Hematopoietic multipotent progenitor cell (in vitro differentiated cells): Measurements from ENCODE around the gene GLIS2. TPM values are rescaled to one million over a fixed set of nuclear protein-coding genes. Genes with fewer than 3 reads are reported as not detected.
A peak's percentile ranks its signal among the peaks of the same experiment; 100 is the strongest.

Source experiments
- DNase-seq, 3 donors: peaks; one replicate each; pipeline ENCODE4 v3.0.0-alpha.2; 2011 to 2015; ENCODE audit warnings: low read depth in 2 of 3, low spot score in 2 of 3
- total RNA-seq: library from RNA; depleted of rRNA; stranded (reverse); fragments of >200 nt; gene quantifications from one replicate; pipeline ENCODE4 v1.2.3, GENCODE V29; 2012

GLIS2 gene
- total RNA-seq, 1 donor: under 0.01 TPM

DNA sequence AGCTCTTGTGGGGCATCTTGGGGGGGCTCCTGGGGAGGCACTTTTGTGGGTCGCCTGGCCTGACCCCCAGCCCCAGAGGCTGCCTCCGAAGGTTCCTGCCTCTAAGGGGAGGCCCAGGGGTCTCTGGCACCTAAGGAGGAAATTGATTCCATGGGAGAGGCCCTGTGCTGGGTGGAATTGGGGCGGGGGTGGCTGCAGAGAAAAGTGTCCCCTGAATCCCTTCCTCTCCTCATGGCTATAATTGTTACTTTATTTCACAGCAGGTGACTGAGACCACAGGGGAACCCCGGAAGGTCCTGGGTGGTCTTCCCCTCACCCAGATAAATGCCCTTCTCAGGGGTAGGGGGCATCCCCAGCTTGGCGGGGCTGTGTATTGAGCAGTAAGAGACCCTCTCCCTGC, 3.1 kb downstream of the GLIS2 start:
- DNase-seq: no peak

DNA sequence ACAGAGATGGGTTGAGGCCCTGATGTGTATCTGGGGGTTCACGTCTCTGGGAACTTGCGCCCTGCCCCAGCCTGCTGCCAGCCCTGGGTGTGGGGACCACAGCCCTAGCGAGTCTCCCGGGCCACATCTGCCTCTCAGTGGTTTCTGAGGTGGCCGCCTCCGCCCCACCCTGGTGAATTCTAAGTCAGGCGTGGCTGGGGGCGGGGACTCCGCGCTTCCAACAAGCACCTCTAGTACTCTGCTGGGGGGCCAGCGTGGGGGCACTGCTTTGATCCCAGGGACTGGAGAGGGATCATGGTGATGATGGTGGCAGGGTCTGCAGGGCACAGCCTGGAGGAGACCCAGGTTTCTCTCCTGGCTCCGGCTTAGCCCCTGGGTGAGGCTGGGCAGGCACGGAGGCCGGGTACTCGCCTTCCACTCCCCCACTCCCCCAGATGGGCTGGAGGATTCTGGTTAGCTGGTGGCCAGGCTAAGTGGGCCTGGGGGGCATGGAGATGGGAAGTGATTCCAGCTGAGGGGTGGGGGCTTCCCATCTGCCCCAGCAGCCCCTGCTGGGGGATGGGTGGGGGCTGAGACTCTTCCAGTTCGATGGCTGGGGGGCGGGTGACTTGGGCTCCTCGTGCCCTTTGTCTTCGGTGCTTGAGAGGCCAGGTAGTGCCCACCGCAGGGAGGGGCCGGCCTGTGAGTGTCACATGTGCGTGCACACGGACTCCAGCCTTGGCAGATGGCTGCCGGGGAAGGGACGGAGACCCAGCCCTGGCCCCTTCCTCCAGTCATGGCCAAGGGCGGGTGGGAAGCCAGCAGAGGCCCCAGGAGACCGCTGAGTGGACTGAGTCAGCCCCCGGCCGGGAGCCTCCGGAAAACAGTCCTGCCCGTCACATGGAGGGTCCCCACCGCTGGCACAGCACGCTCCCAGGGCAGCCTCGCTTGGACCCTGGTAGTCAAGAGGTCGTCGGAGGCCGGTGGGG, 3.9 kb downstream of the GLIS2 start:
- no peak for DNase-seq

DNA sequence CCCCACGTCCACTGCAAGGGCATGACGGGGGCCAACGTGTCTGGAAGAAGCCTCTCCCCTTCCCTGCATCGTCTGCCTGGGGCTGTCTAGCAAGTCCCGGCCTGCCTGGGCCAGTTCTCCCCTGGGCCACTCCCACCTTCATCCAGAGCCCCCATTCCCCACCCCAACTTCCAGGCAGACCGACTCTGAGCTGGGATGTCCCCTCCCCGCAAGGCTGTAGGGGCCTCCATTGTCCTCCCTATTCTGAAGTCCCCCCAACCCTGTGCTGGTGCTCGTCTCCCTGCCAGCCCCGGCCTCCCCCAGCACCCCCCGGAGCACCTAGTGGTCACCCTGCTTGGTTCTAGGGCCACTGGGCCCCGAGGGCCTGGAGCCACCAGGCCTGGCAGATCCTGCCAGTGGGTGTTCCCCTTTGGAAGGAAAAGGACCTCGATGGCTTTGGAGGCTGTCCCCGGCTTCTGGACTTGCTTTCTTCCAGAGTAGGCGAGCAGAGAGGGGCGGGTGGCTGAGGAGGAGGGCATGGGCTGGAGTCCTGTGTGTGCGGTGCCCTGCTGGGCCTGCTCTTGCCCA, 4.8 kb downstream of the GLIS2 start:
- no peak for DNase-seq

DNA sequence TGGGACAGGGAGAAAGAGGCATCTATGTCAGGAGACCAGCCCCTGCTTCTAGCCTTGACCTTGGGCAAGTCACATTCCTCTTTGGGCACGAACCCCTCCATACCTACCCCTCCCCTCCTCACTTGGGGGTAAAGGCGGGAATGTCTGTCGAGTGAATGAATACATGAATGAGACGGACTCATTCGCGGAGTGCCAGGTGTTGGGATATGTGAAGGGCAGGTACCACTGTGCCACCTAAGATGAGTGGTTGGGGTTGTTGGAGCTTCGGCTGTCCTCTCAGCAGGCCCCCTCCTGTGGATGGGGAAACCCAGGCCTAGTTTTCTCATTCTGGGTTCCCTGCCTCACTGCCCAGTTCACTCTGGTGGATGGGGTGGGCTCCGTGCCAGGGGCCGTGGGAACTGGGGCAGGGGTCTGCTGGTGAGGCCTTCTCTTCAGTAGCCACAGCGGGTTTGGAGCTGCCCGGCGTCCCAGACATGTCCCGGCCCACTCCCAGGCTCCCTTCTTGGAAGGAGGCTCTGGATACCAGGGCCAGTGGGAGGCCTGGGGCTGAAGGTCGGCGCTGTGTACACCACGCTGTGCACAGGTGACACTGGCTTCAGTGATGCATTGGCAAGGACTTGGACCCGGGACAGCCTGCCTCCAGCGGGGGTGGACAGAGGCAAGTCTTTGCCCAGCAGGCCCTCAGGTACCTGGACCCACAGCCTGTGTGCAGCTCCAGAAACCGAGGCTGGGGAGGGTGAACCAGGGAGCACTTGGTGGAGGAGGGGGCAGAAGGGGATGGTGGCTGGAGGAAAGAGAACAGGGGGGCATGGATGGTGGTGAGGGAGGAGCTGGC, 5.6 kb downstream of the GLIS2 start:
- DNase-seq: no peak

DNA sequence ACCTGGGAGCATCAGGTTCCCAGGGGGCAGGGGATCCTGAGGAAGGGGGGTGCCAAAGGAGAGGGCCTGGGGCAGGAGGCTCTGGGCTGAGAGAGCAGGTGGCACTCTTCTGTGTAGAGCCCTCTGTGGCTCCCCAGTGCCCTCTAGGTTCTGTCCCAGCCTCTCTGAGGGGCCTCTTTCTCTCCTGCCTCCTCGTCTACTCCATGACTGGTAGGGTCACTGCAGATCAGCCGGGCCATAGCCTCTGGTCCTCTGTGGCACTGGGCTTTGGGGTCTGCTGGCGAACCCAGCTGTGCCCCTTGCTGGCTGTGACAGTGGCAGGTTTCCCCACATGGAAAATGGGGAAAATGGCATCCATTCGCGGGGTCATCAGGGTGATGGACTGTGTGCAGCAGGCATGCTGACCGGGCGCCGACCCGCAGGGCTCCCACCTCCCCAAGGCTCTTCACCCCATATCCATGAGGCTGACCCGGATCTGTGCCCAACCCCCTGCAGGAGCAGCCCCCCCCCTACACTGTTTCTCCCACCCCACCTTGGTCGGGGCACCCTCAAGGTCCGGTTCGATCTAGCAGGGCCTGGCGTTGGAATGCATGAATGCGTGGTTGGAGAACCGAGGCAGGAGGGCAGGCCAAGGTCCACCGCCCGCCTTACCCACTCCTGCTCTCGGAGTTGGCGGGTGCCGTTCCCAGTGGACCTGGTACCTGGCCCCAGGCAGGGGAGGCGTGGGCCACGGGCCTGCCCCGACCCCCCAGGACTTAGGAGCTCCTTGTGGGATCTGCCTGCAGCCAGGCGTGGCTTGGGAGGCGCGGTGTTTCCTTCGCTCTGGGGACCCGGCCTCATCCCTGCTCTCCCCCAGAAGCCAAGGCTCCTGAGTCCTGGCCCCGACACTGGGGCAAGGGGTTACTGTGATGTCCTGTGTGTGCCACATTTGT, 6.5 kb downstream of the GLIS2 start:
- no peak for DNase-seq

DNA sequence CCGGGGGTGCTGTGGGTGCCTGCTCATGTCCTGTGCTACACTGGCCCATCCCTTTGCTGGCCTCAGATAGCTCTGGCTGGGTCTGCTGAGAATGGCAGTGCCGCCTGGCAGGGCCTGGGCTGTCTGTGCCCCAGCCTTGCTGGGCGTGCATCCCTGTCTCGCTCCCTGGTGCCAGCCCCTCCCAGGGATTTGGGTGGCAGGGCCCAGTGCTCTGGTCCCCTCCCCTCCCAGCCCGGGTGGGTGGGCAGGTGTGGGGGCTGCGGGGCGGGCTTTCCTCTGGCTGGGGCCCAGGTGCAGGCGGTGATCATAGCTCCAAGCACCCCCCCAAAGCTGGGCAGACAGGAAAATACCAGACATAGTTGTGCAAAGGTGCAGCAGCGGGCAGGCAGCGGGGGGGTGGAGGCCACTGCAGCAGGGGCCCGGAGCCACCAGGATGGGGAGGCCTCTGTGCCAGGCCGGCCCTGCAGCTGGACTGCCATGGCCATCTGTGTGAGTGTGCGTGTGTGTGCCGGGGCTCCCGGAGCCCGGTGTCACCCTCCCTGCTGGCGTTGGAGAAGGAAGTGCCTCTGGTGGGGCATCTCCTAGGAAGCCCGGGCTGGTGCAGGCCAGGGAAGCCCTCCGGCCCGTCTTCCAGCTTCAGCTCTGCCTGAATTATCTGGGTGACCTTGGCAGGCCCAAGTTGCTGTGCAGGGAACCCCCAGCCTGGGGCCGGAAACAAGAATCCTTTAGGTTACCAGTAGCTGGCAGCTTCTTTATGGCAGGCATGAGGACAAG, 7.4 kb downstream of the GLIS2 start:
- no peak for DNase-seq

DNA sequence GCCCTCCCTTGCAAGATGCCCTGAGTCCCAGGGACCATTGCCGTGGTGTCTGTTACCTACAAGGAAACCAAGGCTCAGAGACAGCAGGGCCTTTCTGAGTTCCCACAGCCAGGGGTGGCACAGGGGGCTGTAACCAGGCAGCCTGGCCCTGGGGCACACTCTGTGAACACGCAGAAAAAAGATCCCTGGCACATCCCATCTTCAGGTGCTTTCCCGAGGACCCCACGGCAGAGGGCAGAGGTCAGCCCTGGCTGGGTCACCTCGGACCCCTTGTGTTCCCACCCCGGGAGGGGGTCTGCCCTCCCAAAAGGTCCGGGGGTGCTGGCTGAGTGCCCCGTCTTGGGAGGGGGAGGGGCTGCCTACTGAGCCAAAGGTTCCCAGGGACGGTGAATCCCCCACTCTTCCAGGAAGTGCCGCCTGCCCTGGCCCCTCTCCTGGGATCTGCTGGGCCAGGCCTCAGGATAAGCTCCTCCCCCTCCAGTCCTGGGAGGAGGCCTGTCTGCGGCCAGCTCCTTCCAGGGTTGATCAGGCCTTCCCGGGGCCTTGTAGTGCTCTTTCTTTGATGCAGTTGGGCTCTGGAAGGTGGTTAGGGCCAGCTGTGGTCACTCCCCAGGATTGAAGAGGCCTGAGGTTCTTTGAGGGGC, 8.1 kb downstream of the GLIS2 start:
- DNase-seq: no peak

DNA sequence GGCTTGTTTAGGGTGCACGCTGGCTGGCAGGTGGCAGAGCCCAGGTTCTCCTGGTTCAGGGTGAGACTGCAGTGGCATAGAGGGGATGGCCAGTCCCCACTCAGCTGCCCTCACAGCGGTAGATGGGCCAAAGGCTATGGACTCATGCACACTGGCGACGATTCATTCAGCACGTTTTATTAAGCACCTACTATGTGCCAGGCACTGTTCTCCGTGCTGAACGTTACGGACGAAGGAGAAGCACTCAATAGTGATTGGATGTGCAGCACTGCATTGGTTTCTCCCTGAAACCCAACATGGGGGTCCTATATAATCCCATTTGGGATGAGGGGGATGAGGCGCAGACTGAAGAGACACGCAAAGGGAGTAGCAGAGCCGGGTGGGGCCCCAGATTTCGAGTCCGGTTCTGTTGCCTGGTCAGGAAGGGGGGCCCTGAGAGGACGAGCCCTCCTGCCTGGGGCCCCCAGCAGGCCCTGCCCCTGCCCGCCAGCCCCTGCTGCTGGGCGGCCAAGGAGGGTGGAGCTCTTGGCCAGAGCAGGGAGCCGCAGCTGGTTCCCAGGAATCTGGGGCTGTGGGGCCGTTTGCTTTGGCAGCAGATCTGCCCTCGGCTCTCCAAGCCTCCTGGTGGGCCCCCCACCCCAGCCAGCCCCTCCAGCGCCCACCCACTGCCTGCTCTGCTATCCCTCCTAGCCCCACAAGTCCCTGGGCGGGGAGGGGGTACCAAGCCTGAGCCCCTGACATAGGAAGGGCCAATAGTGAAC, 8.8 kb downstream of the GLIS2 start:
- DNase-seq: no peak

DNA sequence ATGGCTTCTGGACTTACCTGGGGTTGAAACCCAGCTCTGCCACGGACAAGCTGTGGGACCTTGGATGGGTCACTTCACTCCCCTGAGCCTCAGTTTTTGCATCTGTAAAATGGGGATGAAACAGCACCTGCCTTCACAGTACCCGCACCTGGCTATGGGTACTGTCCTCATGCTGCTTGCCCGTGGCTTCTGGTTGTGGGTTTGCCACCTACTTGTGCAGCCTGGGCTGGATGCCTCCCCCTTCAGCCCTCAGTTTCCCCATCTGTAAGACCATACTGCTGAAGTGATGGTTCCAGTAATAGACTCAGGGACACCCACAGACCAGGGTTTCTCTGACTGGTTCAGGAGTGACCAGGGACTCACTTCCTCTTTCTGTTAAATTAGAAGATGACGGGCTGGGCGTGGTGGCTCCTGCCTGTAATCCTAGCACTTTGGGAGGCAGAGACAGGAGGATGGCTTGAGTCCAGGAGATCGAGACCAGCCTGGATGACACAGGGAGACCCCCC, 9.4 kb downstream of the GLIS2 start:
- peak in 1 of 3 donors; percentile 30 for DNase-seq

DNA sequence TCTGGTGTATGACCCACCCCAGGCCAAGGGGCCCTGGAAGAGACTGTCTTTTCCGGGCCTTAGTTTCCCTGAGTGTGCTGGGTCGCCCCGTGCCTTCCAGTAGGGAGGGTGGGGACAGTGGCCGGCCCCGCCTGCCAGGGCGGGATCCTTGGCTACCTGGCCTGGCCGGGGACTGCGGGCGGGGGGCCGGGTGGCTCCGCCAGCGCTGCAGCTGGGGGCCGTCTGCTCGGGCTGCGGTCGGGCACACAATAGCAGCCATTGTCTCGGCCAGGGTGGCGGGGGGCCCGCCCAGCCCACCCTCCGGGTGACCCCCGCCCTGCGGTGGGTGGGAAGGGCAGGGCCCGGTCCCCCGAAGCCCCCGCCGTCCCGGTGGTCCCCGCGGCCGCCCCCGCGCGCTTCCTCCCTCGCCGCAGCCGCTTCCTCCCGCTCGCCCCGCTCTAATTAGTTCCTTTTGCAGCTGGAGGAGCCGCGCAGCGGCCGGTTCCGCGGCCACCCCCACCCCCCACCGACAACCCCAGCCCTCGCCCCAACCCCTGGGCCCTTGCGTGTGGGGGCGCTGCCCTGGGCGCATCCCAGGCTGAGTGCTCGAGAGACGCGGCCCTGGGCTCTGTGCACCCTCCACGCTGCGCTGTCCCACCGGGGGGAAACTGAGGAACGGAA, 11.6 kb downstream of the GLIS2 start:
- DNase-seq: no peak

DNA sequence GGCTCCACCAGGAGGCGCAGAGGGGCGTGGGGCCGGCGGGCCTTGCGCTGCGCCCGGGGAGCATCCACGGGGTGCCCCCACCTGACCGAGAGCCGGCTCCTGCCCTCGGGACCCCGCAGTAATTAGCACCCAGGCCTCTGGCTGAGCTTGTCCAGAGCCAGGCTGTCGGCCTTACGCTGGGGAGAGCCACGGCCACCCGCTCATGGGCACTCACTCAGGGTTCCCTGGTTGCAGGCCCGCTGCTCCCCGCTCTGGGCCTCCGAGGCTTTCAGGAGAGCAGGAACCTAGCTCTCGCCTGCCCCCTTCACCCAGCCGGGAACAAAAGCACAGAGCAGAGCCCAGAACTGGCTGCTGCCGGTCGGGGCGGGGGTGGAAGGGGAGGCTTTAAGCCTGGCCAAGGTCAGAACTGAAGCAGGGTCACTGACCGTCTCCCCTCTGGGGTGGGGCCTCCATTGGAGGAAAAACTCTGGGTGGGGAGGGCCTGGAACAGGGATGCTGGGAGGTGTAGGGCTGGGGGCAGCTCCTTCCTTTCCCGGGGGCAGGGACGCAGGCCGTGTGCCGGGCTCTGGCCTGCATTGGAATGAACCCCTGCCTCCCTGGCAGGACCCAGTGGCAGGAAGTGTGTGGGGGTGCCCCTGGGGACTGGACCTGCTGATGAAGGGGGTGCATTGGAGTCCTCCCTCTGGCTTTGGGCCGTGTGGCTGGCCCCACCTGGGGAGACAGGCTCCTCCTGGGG, 12.3 kb downstream of the GLIS2 start:
- peak in 2 of 3 donors; percentile 74 to 80 for DNase-seq

DNA sequence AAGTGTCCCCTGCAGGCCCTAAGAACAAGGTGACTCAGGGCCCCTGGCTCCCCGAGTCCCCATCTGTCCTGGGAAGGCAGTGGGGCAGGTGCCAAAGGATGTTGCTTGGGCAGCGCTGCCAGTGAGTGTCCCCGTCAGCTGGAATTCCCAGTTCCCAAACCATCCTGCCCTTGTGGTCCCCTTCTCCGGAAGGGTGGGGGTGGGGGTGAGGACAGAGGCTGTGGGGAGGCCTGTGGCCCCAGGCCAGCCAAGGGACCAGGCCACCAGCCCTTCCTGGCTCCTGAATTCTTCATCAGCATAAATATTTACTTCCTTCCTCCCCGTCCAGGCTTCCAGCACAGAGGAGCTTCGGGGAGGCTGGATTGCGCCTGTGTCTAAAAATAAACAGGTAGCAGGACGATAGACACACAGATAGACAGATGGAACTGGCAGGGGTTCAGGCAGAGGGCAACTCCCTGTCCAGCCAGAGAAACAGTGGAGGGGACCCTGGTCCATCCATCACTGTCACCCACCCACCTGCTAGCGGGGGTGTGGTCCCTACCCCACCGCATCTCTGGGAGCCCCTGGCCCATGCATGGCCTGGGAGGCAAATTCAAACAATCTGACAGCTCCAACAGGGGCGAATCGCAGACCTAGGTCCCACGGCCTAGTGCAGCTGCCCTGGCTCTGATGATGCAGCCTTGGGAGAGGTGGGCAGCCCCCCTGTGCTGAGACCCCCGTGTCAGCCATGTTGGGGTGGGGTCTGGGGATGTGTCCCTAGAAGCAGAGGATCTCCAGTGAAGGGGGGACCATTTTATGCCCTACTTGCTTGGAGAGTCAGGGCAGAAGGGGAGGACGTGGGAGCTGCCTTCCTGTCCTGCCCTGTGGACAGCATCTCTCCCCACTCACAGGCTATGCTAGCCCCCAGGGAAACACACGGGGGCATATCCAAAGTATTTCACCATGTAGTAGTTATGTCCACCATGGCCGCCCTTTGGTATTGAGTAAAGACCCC, 13.2 kb downstream of the GLIS2 start:
- DNase-seq: no peak

DNA sequence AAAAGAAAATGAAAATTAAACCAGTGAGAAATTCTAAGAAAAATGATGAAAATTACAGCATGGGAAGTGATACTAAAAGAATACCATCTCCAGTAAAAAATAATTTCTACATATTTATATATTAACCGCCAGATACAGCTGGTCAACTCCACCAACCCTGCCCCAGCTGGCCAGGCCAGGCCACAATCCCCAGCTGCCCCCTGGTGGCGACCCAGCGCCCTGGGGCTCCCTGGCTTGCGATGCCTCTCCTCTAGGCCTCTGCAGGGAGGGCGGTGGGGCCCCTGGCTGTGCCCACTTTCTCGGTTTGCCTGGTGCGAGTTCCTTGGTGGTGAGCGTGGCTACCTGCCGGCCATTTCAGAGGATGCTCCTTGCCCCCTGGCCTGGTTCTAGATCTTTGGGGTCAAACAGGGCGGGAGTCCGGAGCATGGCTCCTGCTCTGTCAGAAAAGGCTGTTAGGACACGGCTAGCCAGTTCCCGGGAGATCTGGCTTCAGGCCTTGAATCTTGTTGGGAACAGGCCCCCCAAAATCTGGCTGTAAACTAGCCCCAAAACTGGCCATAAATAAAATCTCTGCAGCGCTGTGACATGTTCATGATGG, 14.5 kb downstream of the GLIS2 start:
- DNase-seq: peak in 1 of 3 donors; percentile 59

DNA sequence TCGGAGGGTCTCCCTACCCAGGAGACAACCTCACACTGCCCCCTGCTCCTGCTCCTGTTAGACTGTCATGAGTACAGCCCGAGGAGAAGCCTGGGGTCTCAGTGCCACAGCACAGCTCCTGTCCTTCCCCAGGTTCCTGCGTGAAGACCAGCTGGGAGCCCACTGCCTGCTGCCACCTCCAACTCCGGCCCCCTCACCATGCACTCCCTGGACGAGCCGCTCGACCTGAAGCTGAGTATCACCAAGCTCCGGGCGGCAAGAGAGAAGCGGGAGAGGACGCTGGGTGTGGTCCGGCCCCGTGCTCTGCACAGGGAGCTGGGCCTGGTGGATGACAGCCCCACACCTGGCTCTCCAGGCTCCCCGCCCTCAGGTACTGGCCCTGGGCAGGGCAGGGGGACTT, 16.2 kb downstream of the GLIS2 start:
- no peak for DNase-seq

DNA sequence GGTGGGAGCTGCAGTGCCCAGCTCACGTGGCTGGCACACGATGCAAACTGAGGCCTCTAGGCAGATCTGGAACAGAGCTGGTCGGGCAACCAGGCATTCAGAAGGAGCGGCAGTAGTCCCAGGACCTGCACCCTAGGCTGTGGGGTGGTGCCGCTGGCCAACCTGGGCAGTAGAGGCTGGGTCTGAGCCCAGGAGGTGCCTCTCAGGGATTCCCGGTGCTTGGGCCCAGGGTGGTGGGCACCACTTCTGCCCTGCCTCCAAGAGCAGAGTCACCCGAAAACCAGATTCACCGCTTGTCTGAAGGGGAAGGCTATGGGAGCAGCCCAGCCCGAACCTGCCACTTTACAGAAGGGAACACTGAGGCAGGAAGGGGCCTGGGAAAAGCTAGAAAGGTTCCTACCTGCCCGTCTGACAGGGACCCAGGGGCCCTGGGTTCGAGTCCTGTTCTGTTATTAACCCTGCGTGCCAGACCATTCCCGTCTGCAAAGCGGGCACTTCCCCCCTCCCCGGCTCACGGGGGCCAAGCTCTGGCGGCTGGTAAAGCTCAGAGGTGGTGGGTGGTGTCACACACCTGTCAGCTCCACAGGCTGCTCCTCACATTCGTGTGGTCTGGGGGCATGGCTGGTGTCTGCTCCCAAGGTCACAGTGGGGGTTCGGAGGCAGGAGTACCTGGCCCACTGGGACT, 16.9 kb downstream of the GLIS2 start:
- no peak for DNase-seq
